HG03354 (cell line): ENCODE measurements around the gene SLC35G6.
A peak's percentile ranks its signal among the peaks of the same experiment; 100 is the strongest.
"Not testable (repeated sequence)": the region's sequence is repeated elsewhere in the genome, so short reads cannot be mapped to it uniquely, and the experiment has no call there.

Experiments used
- ATAC-seq: cut with Tn5 transposase; IDR thresholded peaks from one replicate; pipeline ENCODE4 v1.9.1; 2021; ENCODE audit warnings: mild to moderate bottlenecking; ENCODE audit not compliant: unreplicated experiment, poor library complexity, severe bottlenecking

SLC35G6 gene

GRCh38 chr17:7477392-7478275, 3.6 kb upstream of the SLC35G6 start:
- ATAC-seq, result no peak

- ATAC-seq, result no peak
These were observed 2.7 kb upstream of the SLC35G6 start for GRCh38 chr17:7478276-7479212.

- no peak for ATAC-seq
These were observed 1.8 kb upstream of the SLC35G6 start, which contains the start of gene ZBTB4 for GRCh38 chr17:7479213-7480088. TSS of gene ZBTB4 (minus strand) at chr17:7479631. CDS start at chr17:7466801, 12,830 bp downstream.

GRCh38 chr17:7480089-7480384, 1.2 kb upstream of the SLC35G6 start:
- no peak for ATAC-seq

- ATAC-seq, result not testable (repeated sequence)
These were observed 846 bp downstream of the SLC35G6 start for GRCh38 chr17:7481842-7482741.

GRCh38 chr17:7482742-7483088, 1.5 kb downstream of the SLC35G6 start:
- ATAC-seq, result not testable (repeated sequence)

- ATAC-seq, result peak; percentile 41
These were observed 2.2 kb downstream of the SLC35G6 start for GRCh38 chr17:7483255-7484066.

- peak; percentile 65 for ATAC-seq
These were observed 3.0 kb downstream of the SLC35G6 start, which contains the start of gene POLR2A for GRCh38 chr17:7484067-7484918. TSS of gene POLR2A (plus strand) at chr17:7484366.

GRCh38 chr17:7484919-7485377, 3.7 kb downstream of the SLC35G6 start:
- no peak for ATAC-seq

GRCh38 chr17:7486181-7486580, 4.9 kb downstream of the SLC35G6 start:
- ATAC-seq, result no peak

- no peak for ATAC-seq
These were observed 8.9 kb downstream of the SLC35G6 start for GRCh38 chr17:7490144-7490543.

- no peak for ATAC-seq
These were observed 10.3 kb downstream of the SLC35G6 start for GRCh38 chr17:7491583-7491982.

GRCh38 chr17:7493941-7494340, 12.7 kb downstream of the SLC35G6 start:
- no peak for ATAC-seq

- ATAC-seq, result no peak
These were observed 14.7 kb downstream of the SLC35G6 start for GRCh38 chr17:7495906-7496434.

GRCh38 chr17:7496470-7497183, 15.4 kb downstream of the SLC35G6 start:
- ATAC-seq, result no peak

- ATAC-seq, result no peak
These were observed 16.0 kb downstream of the SLC35G6 start for GRCh38 chr17:7497228-7497627.
